ENCODE data around the gene SLC12A6.

SLC12A6 gene

GRCh38 chr15:34359416-34359815 lies 21.8 kb upstream of the SLC12A6 start:
- peaks cover 56% of the 10 kb centered on the region for H3K36me3 Mint-ChIP-seq (ENCODE audit: low read depth)
- H3K27me3 Mint-ChIP-seq (ENCODE audit: low read depth): no peaks in the 10 kb centered on the region
- no peak for TF ChIP-seq CTCF (IDR thresholded peaks at IDR 0.05; ENCODE audit: unreplicated experiment in 3 of 3)
- H3K4me1 Mint-ChIP-seq: no peaks in the 10 kb centered on the region
- no peaks in the 10 kb centered on the region for H3K9me3 Mint-ChIP-seq
- no peak overlapping the region for H3K27ac Mint-ChIP-seq
- H3K4me3 Mint-ChIP-seq: no peak overlapping the region

GRCh38 chr15:34358948-34359347 lies 21.4 kb upstream of the SLC12A6 start:
- TF ChIP-seq CTCF (IDR thresholded peaks at IDR 0.05; ENCODE audit: unreplicated experiment in 3 of 3): no peak
- no peaks in the 10 kb centered on the region for H3K9me3 Mint-ChIP-seq
- H3K36me3 Mint-ChIP-seq (ENCODE audit: low read depth): peaks cover 56% of the 10 kb centered on the region
- H3K27me3 Mint-ChIP-seq (ENCODE audit: low read depth): no peaks in the 10 kb centered on the region
- no peak overlapping the region for H3K4me3 Mint-ChIP-seq
- H3K27ac Mint-ChIP-seq: no peak overlapping the region
- H3K4me1 Mint-ChIP-seq: no peaks in the 10 kb centered on the region

DNA sequence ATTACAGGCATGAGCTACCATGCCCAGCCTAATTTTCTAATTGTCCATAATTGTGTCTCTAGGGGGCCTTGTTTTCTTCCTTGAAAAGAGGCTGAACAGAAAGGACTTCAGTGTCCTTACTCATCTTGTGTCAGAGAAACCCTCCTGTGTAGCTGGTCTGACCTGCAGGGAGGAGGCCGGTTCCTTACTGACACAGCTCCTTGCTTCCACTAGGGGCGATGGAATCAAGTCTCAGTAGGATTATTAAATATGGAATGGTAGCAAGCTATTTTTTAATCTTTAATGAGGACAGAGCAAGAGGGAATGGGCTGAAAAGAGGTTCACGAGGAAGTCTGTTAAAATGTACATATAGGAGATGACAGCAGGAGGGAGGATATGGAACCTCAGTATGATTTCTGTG lies 20.8 kb upstream of the SLC12A6 start:
- H3K4me1 Mint-ChIP-seq: no peaks in the 10 kb centered on the region
- H3K27ac Mint-ChIP-seq: no peak overlapping the region
- peaks cover 56% of the 10 kb centered on the region for H3K36me3 Mint-ChIP-seq (ENCODE audit: low read depth)
- H3K4me3 Mint-ChIP-seq: no peak overlapping the region
- peak in 1 of 3 experiments; percentile 17 for TF ChIP-seq CTCF (IDR thresholded peaks at IDR 0.05; ENCODE audit: unreplicated experiment in 3 of 3)
- no peaks in the 10 kb centered on the region for H3K9me3 Mint-ChIP-seq
- H3K27me3 Mint-ChIP-seq (ENCODE audit: low read depth): no peaks in the 10 kb centered on the region

- no peaks in the 10 kb centered on the region for H3K9me3 Mint-ChIP-seq
- no peak overlapping the region for H3K4me3 Mint-ChIP-seq
- H3K36me3 Mint-ChIP-seq (ENCODE audit: low read depth): peaks cover 51% of the 10 kb centered on the region
- no peak overlapping the region for H3K27ac Mint-ChIP-seq
- no peaks in the 10 kb centered on the region for H3K27me3 Mint-ChIP-seq (ENCODE audit: low read depth)
- no peaks in the 10 kb centered on the region for H3K4me1 Mint-ChIP-seq
- no peak for TF ChIP-seq CTCF (IDR thresholded peaks at IDR 0.05; ENCODE audit: unreplicated experiment in 3 of 3)
Observed at GRCh38 chr15:34357653-34358052, 20.1 kb upstream of the SLC12A6 start.

GRCh38 chr15:34355241-34355640 lies 17.7 kb upstream of the SLC12A6 start:
- H3K4me3 Mint-ChIP-seq: no peak overlapping the region
- H3K36me3 Mint-ChIP-seq (ENCODE audit: low read depth): peaks cover 33% of the 10 kb centered on the region
- H3K9me3 Mint-ChIP-seq: no peaks in the 10 kb centered on the region
- TF ChIP-seq CTCF (IDR thresholded peaks at IDR 0.05; ENCODE audit: unreplicated experiment in 3 of 3): no peak
- H3K27ac Mint-ChIP-seq: no peak overlapping the region
- H3K4me1 Mint-ChIP-seq: no peaks in the 10 kb centered on the region
- no peaks in the 10 kb centered on the region for H3K27me3 Mint-ChIP-seq (ENCODE audit: low read depth)

- Mint-ChIP-seq H3K27ac (no peak overlapping the region), H3K9me3 (no peaks in the 10 kb centered on the region), H3K36me3 (ENCODE audit: low read depth) (peaks cover 26% of the 10 kb centered on the region), H3K4me1 (no peaks in the 10 kb centered on the region), H3K4me3 (no peak overlapping the region), H3K27me3 (ENCODE audit: low read depth) (no peaks in the 10 kb centered on the region)
- TF ChIP-seq CTCF (IDR thresholded peaks at IDR 0.05; ENCODE audit: unreplicated experiment in 3 of 3): no peak
Observed at GRCh38 chr15:34354286-34354685, 16.7 kb upstream of the SLC12A6 start.
